GM23338 (cell line): ENCODE measurements around the gene DESI2. TPM values are rescaled to one million over a fixed set of nuclear protein-coding genes. Genes with fewer than 3 reads are reported as not detected.

Experiments used
- ATAC-seq: fragments of 200-7000 bp; cut with Tn5 transposase; 3 replicates; pipeline ENCODE4 v1.9.1; 2020
- DNase-seq: peaks from one replicate; pipeline ENCODE4 v3.0.0-alpha.2; 2015; ENCODE audit warnings: low spot score
- H2AFZ ChIP-seq: fragments of 200-600 bp; sonication (generic); 2 replicates; pipeline ENCODE4 v1.8.0; 2016; ENCODE audit warnings: antibody characterized with exemption, mild to moderate bottlenecking, moderate library complexity
- H3F3A ChIP-seq: fragments of 200-600 bp; sonication (generic); replicated peaks from 2 replicates; pipeline ENCODE4 v1.8.0; 2017; ENCODE audit warnings: antibody characterized with exemption, mixed run types, low read depth
- H3K27ac ChIP-seq: fragments of 200-600 bp; sonication (generic); 2 replicates; pipeline ENCODE4 v1.6.1; 2016; ENCODE audit warnings: low read depth
- H3K27me3 ChIP-seq: fragments of 200-600 bp; sonication (generic); 2 replicates; pipeline ENCODE4 v1.8.0; 2016; ENCODE audit warnings: mild to moderate bottlenecking, mixed run types, moderate library complexity; ENCODE audit not compliant: insufficient read depth
- H3K36me3 ChIP-seq: fragments of 200-600 bp; sonication (generic); 2 replicates; pipeline ENCODE4 v1.8.0; 2016; ENCODE audit warnings: mild to moderate bottlenecking; ENCODE audit not compliant: insufficient read depth
- H3K4me1 ChIP-seq: fragments of 200-600 bp; sonication (generic); 2 replicates; pipeline ENCODE4 v1.8.0; 2016; ENCODE audit warnings: mild to moderate bottlenecking, moderate library complexity; ENCODE audit not compliant: insufficient read depth
- H3K4me2 ChIP-seq: fragments of 200-600 bp; sonication (generic); 2 replicates; pipeline ENCODE4 v1.7.1; 2017; ENCODE audit warnings: mixed run types
- H3K4me3 ChIP-seq: fragments of 200-600 bp; sonication (generic); 2 replicates; pipeline ENCODE4 v1.6.1; 2016; ENCODE audit warnings: mixed run types
- H3K79me2 ChIP-seq: fragments of 200-600 bp; sonication (generic); replicated peaks from 2 replicates; pipeline ENCODE4 v1.8.0; 2017; ENCODE audit warnings: mild to moderate bottlenecking; ENCODE audit not compliant: insufficient read depth
- H3K9me2 ChIP-seq: fragments of 200-600 bp; sonication (generic); 2 replicates; pipeline ENCODE4 v1.8.0; 2017; ENCODE audit not compliant: insufficient read depth
- H4K20me1 ChIP-seq: fragments of 200-600 bp; sonication (generic); replicated peaks from 2 replicates; pipeline ENCODE4 v1.8.0; 2017; ENCODE audit warnings: mild to moderate bottlenecking; ENCODE audit not compliant: insufficient read depth
- H3K27ac Mint-ChIP-seq: 2 replicates; pipeline ENCODE4 v1.8.0; 2020; ENCODE audit warnings: inconsistent platforms, mild to moderate bottlenecking, moderate library complexity, mixed read lengths
- H3K27me3 Mint-ChIP-seq: 3 replicates; pipeline ENCODE4 v1.8.0; 2022; ENCODE audit warnings: low read depth, mild to moderate bottlenecking, moderate library complexity, mixed read lengths, inconsistent platforms; ENCODE audit not compliant: insufficient read depth, poor library complexity
- H3K36me3 Mint-ChIP-seq: 3 replicates; pipeline ENCODE4 v1.8.0; 2021; ENCODE audit warnings: low read depth, mild to moderate bottlenecking, inconsistent platforms, moderate library complexity, mixed read lengths
- H3K4me1 Mint-ChIP-seq: 3 replicates; pipeline ENCODE4 v1.8.0; 2020; ENCODE audit warnings: mild to moderate bottlenecking, inconsistent platforms, mixed read lengths
- H3K4me3 Mint-ChIP-seq: 3 replicates; pipeline ENCODE4 v1.8.0; 2021; ENCODE audit warnings: moderate library complexity, mild to moderate bottlenecking, inconsistent platforms, mixed read lengths
- H3K9me3 Mint-ChIP-seq: 3 replicates; pipeline ENCODE4 v1.8.0; 2020; ENCODE audit warnings: moderate library complexity, mild to moderate bottlenecking, inconsistent platforms, mixed read lengths
- CREB1 ChIP-seq: fragments of 250-450 bp; sonication (Bioruptor Pico); IDR thresholded peaks from 2 replicates; pipeline ENCODE4 v1.5.0; 2020; ENCODE audit warnings: low read depth, mild to moderate bottlenecking, moderate library complexity
- CTCF ChIP-seq, 2 experiments: fragments of 200-600 bp in 1 of 2; sonication (generic) in 1 of 2; conservative IDR thresholded peaks; 2 replicates each; pipeline versions ENCODE4 v1.5.1 to v1.6.1; 2016 to 2017; ENCODE audit warnings: antibody characterized with exemption in 2 of 2, low read depth in 2 of 2, mild to moderate bottlenecking in 2 of 2, moderate library complexity in 1 of 2
- ETS1 ChIP-seq: IDR thresholded peaks from 2 replicates; pipeline ENCODE4 v1.6.1; 2016; ENCODE audit warnings: antibody characterized with exemption
- EZH2 ChIP-seq: fragments of 200-600 bp; sonication (generic); IDR thresholded peaks from one replicate; pipeline ENCODE4 v1.8.0; 2017; ENCODE audit warnings: antibody characterized with exemption, mild to moderate bottlenecking, low read depth; ENCODE audit not compliant: unreplicated experiment
- JUNB ChIP-seq: IDR thresholded peaks from one replicate; pipeline ENCODE4 v1.6.1; 2016; ENCODE audit warnings: antibody characterized with exemption; ENCODE audit not compliant: unreplicated experiment
- NANOG ChIP-seq: IDR thresholded peaks from 2 replicates; pipeline ENCODE4 v1.6.1; 2016; ENCODE audit warnings: antibody characterized with exemption, borderline replicate concordance
- POLR2AphosphoS5 ChIP-seq: IDR thresholded peaks from 2 replicates; pipeline ENCODE4 v1.6.1; 2016; ENCODE audit warnings: antibody characterized with exemption, low read depth
- REST ChIP-seq: IDR thresholded peaks from one replicate; pipeline ENCODE4 v1.6.1; 2018; ENCODE audit warnings: antibody characterized with exemption; ENCODE audit not compliant: unreplicated experiment
- STAT1 ChIP-seq: IDR thresholded peaks from one replicate; pipeline ENCODE4 v1.6.1; 2016; ENCODE audit warnings: antibody characterized with exemption; ENCODE audit not compliant: unreplicated experiment
- ZNF114 ChIP-seq: fragments of 250-450 bp; sonication (Bioruptor Pico); IDR thresholded peaks from 2 replicates; pipeline ENCODE4 v1.5.0; 2020; ENCODE audit warnings: mild to moderate bottlenecking, moderate library complexity
- ZNF331 ChIP-seq: fragments of 250-450 bp; sonication (Bioruptor Pico); IDR thresholded peaks from 2 replicates; pipeline ENCODE4 v1.5.0; 2020; ENCODE audit warnings: low read depth, mild to moderate bottlenecking, moderate library complexity
- ZNF462 ChIP-seq: fragments of 250-450 bp; sonication (Bioruptor Pico); IDR thresholded peaks from 2 replicates; pipeline ENCODE4 v1.5.0; 2020; ENCODE audit warnings: mild to moderate bottlenecking, moderate library complexity
- polyA plus RNA-seq: library from polyadenylated mRNA; unstranded; fragments of >200 nt; fragmentation: Nextera tagmentation; extraction: Ambion mirVana; gene quantifications from 2 replicates; pipeline ENCODE4 v1.2.1, GENCODE V29; 2016
- total RNA-seq: library from RNA; depleted of rRNA; stranded (reverse); fragments of >200 nt; shearing (Covaris generic); gene quantifications from 2 replicates; pipeline ENCODE4 v1.2.3, GENCODE V29; 2014

DESI2 gene
- total and polyA plus RNA-seq, 2 experiments from 2014 or later = 145 TPM

GRCh38 chr1:244700808-244701207 is 47.9 kb downstream of the DESI2 start:
- no peak overlapping the region for H2AFZ ChIP-seq
- peaks cover 27% of the 10 kb centered on the region for H3K36me3 ChIP-seq
- H3K36me3 Mint-ChIP-seq = peaks cover 86% of the 10 kb centered on the region

More at GRCh38 chr1:244700808-244701207, 47.9 kb downstream of the DESI2 start:
- TF ChIP-seq EZH2 (no peak), POLR2AphosphoS5 (no peak), CREB1 (CRISPR knock-in tag) (no peak), JUNB (no peak), ZNF114 (CRISPR knock-in tag) (no peak), ZNF331 (CRISPR knock-in tag) (no peak), CTCF (conservative IDR thresholded peaks at IDR 0.05; ENCODE audit: low read depth in 2 of 2) (no peak), STAT1 (no peak), REST (no peak), ZNF462 (no peak), NANOG (no peak), ETS1 (no peak)
- H3K27me3 Mint-ChIP-seq = peaks cover 5% of the 10 kb centered on the region
- Histone ChIP-seq H3F3A (no peaks in the 10 kb centered on the region), H3K4me1 (no peaks in the 10 kb centered on the region), H3K27me3 (no peaks in the 10 kb centered on the region), H3K9me2 (no peaks in the 10 kb centered on the region; the same call in 1 of the 2 replicates), H3K79me2 (no peaks in the 10 kb centered on the region; the same call in 1 of the 2 replicates), H3K4me3 (no peak overlapping the region), H3K4me2 (no peak overlapping the region), H3K27ac (no peak overlapping the region), H4K20me1 (no peaks in the 10 kb centered on the region; the same call in none of the 2 replicates)
- ATAC-seq (no peak), DNase-seq (no peak)
- H3K27ac Mint-ChIP-seq = no peak overlapping the region
- no peaks in the 10 kb centered on the region; the same call in 2 of the 3 replicates for H3K9me3 Mint-ChIP-seq
- no peak overlapping the region for H3K4me3 Mint-ChIP-seq
- no peaks in the 10 kb centered on the region for H3K4me1 Mint-ChIP-seq
